Measurements from ENCODE around the gene RGSL1.

Gene RGSL1

DNA sequence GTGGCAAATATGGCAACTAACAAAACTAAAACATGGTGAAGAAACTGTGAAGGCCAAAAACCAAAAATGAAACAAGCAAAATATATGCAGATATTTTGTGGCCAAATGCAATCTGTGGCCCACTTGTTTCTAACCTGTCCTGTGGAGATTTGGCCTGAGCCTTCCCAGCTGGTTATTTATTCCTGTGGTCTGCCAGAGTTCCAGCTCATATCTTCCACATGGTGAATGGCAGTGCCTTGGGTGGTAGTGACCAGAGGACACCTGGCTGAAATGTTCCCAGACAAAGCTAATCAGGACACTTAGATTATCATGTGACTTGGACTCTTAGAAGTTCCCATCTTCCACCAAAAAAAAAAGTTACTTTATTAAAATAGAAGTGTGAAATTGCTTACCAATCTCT, 99.4 kb downstream of the RGSL1 start:
- DNase-seq (ENCODE audit: low spot score) = no peak

DNA sequence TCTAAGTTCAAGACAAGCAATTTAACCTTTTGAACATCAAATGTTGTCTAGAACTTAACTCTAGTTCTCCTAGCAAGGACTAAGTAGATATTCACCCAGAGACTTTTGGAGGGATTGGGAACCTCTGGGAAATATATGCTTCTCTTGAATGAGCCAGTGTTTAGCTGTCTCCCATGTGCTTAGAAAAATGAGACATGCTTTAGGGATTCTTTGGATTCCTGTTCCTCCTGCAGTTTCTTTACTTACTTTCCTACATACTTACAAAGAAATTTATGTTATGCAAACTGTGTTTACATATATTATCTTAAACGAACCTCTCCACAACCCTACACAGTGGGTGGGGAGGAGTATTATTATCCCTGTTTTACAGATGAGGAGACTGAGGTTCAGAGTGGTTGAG, 99.9 kb downstream of the RGSL1 start:
- no peak for DNase-seq (ENCODE audit: low spot score)

DNA sequence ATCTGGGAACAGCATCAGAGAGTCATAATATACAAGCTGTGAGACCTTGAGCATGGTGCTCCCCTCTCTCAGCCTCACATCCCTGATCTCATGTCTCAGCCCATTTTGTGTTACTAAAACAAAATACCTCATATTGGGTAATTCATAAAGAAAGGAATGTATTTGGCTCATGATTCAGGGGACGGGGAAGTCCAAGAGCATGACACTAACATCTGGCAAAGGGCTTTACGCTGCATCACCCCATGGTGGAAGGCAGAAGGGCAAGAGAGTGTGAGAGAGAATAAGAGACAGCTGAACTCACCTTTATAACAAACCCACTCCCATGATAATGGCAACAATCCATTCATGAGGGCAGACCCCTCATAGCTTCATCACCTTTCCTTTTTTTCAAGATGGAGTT, 102.6 kb downstream of the RGSL1 start:
- no peak for DNase-seq (ENCODE audit: low spot score)

DNA sequence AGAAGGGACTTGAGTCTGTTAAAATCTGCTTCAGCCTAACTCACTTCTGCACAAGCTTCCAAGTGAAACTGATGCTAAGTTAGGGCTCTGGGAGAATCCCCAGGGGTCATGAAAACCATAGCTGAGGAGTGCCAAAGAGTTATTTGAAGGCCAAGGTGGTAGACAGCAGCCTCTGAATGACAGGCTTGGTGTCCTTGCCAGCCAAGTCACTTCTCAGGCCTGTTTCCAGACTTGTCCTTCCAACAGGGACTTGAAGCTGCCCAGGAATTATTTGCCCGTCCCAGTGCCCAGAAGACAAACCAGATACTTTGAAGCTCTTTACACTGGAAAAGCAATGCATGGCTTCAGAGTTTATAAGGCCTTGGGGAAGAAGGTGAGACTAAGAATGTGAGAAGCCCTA, 105.5 kb downstream of the RGSL1 start:
- DNase-seq (ENCODE audit: low spot score) = no peak

DNA sequence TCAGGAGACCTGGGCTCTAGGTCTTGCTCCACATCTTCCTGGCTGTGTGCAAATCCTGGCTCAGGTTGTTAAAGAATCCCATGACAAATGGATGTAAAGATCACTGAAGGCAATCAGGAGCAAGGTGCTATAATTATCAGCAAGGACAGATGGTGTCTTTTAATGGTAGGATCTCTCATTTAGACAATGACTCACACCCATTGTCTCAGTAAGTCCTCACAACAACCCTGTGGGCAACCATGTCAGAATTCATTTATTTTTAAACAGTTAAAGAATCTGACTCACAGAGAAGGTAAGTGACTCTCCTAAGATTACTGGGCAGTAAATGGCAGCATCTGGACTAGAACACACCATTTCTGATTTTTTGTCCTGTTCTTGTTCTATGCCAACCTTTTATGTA, 106.3 kb downstream of the RGSL1 start:
- DNase-seq (ENCODE audit: low spot score) = peak; percentile 11

DNA sequence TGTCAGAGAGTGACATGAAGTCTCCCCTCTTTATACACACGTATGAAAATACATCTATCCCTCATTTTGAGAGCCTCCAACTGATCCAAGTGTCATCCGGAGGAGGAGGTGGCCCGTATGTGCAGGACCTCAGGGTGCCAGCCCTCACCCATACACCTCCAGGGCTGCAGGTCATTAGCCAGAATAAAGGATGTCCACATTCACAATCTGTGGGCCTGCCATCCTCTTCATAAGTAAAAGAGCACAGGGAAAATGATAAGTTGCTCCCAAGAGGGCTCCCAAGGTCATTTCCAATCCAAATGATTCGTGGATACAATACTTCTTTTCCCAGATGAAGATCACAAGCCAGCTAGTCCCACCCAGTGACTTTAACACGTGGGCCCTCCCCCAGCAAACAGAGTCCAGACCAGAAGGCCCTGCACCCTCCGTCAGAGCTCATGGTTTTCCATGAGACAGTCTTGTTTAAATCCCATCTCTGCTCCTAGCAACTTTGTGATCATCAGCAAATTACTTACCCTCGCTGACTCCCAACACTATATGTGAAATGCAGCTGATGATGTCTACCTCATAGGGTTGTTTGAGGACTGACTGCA, 110.5 kb downstream of the RGSL1 start:
- no peak for DNase-seq (ENCODE audit: low spot score)

DNA sequence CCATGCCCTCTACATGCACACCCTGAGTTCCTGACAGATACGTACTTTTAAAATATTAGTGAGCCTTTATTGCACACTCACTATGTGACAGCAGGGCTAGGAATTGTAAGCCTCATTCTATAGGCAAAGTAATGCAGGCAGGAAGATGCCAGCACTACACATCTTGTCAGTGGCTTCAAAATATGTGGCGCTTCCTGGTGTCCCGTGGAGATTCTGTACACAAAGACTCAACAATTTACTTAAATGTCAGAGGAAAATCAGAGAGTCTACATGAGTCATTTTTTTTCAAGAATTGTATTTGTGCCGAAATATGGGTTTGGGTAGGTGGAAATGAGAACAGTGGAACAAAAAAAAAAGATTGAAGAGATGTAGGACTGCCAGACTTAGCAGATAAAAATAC, 111.5 kb downstream of the RGSL1 start:
- no peak for DNase-seq (ENCODE audit: low spot score)

DNA sequence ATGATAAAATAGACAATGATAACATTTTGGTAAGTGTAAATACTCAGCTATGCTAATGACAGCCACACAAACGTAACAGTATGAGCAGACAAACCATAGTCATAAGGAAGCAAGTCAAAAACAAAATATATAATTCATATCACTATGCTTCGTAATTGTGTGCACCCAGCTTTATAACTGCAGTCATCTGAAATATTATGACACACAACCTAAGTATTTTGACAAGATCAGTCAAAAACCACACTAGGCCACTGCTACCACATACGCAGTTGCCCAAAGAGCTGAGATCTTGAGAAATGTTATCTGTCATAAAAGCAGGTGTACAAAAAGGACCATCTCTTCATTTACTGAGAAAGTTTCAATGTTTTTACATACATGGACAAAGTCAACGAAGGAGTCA, 113.1 kb downstream of the RGSL1 start:
- no peak for DNase-seq (ENCODE audit: low spot score)

DNA sequence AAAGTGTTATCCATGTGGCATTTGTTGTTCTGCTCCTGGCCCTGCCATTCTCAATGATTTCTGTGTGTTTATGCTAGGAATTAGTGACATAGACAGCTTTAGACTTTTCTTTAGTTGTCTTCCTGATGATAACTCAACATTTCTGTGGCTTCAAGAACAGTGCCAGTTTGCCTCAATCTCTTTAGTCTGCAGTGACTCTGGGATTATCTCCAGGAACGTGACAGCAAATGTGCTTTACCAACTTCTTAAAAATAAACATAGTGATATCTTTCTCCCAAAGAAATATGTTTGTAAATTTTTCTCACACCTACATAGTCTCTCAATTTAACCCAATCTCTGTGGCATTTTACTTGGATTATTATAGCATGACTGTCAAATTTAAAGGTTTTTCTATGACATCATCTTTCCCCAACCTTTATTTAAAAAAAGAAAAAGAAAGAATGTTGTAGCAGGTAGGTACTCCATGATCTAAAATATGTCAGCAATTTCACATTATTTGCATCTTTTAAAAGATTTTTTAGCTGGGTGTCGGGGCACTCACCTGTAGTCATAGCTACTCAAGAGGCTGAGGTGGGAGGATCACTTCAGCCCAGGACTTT, 114.6 kb downstream of the RGSL1 start:
- DNase-seq (ENCODE audit: low spot score) = no peak

DNA sequence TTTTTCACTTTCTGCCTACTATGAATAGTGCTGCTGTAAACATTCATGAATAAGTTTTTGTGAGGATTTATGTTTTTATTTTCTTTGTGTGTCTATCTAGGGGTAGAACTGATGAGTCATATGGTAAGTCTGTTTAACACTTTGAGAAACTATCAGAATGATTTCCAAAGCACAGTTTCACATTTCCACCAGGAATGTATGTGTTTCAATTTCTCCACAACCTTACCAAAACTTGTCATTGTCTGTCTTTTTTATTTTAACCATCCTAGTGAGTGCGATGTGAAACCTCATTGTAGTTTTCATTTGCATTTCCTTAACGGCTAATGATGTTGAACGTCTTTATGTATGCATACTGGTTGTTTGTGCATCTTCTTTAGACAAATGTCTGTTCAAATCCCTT, 115.6 kb downstream of the RGSL1 start:
- DNase-seq (ENCODE audit: low spot score) = no peak

DNA sequence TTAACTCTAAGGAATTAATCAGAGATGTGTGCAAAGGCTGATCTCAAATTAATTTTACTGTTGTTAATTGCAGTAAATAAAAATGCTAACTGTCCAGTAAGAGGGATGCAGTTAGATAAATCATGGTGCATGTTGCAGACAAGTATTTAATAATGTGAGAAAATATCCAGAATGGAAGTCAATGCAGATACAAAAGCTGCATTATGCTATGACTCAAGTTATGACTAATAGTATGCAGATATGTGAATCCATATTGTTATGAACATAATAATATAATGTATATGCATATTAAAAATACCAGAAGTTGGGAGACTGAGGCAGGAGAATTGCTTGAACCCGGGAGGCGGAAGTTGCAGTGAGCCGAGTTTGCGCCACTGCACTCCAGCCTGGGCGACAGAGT, 117.7 kb downstream of the RGSL1 start:
- DNase-seq (ENCODE audit: low spot score) = no peak

DNA sequence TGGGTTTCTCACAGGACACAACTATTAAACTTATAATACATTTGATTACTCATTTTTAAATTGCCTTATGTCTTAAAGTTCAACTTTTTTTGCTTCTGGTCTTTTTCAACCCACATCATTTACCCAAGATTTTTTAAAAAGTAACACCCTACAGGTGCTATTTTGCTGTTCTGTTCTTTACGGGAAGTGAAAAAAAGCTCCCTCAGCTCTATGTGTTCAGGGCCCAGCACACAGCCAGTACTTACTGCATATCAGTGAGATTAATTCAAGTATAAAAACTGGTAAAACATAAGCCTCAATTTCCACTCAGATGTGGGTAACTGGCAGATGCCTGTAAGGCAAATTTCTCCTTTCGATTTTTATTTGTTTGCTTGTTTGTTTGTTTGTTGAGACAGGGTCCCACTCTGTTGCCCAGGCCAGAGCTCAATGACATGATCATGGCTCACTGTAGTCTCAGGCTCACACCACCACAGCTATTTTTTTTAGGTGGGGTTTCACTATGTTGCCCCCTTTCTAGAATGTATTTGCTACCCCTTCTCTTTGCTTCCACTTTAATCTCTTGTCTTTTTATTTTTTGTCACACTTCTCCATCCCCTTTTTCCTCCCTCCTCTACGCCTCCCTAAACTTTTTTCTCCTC, 118.8 kb downstream of the RGSL1 start:
- DNase-seq (ENCODE audit: low spot score) = no peak

DNA sequence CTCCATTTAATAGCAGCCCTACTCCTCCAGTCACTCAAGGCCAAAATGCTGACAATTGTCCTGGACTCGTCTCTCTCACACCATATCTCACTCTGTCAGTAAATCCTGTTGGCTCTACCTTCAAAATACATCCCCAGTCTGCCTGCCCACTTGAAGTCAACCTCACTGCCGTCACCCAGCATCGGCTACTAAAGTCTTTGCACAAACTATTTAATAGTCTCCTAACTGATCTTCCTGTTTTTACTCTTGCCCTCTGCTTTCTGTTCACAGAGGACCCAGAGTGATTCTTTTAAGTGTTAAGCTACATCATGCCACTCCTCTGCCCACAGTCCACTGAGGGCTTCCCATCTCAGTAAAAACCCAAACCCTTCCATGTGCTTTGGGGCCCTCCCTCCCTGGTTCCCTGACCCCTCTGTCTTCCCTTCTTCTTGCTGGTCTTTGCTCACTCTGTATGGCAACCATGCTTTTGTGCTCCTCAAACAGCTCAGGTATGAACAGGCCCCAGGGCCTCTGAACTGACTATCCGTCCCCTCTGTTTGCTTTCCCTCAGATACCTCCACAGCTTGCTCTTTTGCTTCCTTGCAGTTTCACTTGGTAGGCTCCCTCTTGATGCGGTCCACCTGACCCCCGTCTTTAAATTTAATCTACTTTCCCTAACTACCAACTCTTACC, 120.1 kb downstream of the RGSL1 start:
- DNase-seq (ENCODE audit: low spot score) = no peak

DNA sequence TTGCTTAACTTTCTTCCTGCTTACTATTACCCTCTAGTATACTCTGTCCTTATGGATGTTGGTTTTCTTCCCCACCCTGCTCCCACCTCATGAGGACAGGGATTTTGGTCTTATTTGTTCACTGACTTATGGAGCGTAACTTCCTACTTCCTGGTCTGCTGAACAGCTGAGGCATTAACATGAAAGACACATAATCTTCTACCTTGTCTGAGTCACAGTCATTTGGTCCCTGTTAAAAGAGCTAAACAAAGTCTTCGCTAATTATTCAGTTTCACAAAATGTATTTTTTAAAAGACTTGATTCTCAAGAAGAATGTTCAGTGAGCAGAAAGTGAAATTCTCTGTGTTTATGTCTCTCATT, 120.6 kb downstream of the RGSL1 start:
- no peak for DNase-seq (ENCODE audit: low spot score)

DNA sequence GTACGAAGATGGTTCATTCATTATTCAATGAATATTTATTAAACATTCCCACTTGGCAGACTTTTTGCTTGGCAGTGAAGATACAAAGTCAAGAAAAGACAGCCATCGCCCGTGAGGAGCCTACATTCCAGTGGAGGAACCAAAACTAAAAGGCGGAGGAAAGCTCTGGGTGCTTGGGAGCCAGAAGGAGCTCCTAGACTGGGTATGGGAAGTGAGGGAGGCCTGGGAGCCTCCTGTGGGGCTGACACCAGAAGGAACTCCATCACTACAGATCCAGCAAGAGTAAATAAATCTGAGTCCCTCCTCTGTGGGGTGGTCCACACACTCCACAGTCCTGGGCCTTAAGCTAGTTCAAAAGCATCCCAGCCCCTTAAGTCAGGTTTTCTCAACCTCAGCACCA, 124.2 kb downstream of the RGSL1 start:
- DNase-seq (ENCODE audit: low spot score) = no peak

DNA sequence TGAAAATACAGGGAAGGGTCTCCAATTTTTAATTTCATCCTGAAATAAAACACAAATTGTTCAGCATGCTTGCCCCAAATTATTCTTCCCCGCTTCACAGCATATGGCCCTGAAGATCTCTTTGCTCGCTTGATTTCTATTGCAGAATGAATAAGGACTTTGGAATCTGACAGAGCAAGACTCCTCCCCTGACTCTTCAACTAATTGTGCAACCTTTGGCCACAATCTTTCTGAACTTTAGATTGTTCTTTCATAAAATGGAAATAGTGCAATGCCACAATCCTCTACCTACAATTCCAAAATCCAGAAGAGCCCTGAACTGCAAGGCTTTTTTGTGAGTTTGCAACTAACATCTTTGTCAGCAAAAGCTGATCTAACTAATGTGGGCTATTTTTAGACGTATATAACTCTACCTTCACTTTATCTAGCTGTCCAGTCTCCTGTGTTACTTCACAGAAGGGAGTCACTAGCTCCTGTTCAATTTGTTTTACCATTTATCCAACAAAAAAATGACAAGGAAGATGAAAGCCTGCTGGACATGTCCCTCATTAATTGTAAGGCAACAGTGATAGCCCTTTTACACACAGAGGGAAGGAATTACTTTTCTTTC, 125.7 kb downstream of the RGSL1 start:
- DNase-seq (ENCODE audit: low spot score) = no peak

DNA sequence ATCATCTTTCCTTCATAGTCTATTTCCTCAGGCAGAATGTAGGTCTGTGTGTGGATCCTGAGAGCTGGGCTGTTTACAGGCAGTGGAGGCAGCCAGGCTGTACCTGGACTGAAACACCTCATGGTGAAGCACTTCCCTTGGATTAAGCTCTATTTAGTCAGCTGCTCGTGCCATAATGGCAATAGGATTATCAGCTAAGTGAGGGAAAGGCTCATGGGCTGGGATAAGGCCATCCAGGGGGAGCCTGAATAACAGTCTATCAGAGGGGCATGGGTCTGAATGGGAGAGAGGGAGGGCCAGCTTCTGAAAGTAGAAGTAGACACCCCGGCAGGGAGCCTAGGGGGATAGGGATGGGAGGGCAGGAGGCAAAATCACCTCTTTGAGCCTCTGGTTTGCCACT, 130.8 kb downstream of the RGSL1 start:
- no peak for DNase-seq (ENCODE audit: low spot score)

DNA sequence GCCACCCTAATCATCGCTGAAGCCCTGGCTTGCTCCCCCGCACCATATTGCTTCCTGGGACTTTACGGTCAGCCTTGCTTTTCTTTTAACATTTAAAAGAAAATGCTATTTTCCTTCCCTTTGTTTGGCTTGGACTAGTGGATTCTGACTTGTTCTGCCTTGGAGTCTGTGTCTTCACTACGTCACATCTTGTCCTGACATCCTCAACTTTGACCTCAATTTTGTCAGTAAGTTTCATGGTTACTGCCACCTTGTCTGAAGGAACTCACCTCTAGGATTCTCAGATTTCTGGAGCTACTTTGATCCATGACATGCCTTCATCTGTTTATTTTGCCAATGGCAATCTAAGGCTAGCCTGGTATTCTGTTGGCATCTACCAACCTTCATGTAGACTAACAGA, 134.8 kb downstream of the RGSL1 start:
- no peak for DNase-seq (ENCODE audit: low spot score)

DNA sequence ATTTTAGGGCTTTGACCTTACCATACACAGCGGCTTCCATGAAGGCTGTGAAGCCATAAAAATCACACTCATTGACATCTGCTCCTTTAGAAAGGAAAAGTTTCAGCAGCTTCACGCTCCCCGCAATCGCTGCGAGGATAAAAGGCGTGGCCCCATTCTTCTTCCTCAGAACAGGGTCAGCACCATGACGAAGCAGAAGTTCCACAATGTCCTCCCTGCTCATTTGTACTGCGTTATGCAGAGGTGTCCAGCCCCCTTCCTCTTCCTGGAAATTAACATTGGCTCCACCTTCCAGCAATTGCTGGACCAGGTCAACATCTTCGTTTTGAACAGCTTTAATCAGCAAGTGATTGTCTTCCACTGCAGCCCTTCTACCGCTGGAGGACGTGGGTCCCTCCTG, 136.4 kb downstream of the RGSL1 start:
- no peak for DNase-seq (ENCODE audit: low spot score)

DNA sequence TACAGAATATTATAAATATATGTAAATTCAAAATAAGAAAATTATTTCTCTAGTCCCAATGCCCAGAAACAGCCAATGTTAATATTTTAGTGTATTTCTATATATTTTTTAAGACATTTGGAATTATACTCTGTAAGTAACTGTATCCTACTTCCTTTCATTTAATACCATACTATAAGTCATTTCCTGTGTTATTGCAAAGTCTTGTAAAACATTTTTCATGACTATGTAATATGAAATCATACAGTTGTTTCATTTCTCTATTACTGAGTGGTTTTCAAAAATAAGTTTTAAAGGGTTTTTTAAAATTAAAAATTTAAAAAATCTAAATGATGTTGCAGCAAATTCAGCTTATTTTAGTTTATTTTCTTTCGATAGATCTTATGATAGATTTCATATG, 137.1 kb downstream of the RGSL1 start:
- no peak for DNase-seq (ENCODE audit: low spot score)

DNA sequence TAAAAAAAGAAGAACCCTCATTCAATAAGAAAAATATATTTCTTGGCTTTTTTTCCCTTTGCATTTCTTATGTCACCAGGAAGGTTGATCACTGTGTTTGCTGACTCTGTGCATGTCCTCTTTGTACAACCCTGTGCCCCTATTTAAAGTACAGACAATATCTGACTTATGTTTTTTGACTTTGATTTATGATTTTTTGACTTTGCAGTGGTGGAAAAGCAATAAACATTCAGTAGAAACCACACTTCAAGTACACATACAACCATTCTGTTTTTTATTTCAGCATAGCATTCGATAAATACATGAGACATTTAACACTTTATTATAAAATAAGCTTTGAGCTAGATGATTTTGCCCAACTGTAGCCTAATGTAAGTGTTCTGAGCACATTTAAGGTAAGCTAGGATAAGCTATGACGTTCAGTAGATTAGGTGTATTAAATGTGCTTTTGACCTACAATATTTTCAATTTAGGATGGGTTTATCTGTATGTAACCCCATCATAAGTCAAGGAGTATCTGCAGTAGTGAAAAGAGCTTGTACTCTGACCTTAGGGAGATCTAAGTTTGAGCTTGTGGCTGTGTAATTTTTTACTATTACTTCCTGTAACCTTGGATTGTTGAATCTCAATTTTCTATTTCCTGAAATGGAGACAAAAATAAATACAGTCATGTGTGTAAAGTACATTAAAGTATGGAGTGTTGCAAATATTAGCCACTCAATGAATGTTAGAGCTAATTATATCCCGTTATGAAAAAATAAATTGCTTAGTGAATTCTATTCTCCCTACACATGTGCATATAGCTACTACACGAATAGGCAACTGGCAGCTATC, 137.9 kb downstream of the RGSL1 start:
- no peak for DNase-seq (ENCODE audit: low spot score)

Data from Ammon's horn (tissue), 1 donor.